ENCODE results near the gene TSKS. TPM values are rescaled to one million over a fixed set of nuclear protein-coding genes. Genes with fewer than 3 reads are reported as not detected.
"Not testable (repeated sequence)": the region's sequence is repeated elsewhere in the genome, so short reads cannot be mapped to it uniquely, and the experiment has no call there.

The TSKS gene
- polyA plus RNA-seq, 12 donors = 0.14 to 1.4 (median 0.50) TPM; not detected in 2

GRCh38 chr19:49767381-49767780 is 4.3 kb upstream of the TSKS start:
- DNase-seq = no peak

GRCh38 chr19:49766930-49767299 is 3.8 kb upstream of the TSKS start, which contains the start of gene AP2A1:
Gene AP2A1 (plus strand): TSS chr19:49767001. CDS start chr19:49767134, 133 bp downstream.
- DNase-seq = no peak

GRCh38 chr19:49766007-49766929 is 3.2 kb upstream of the TSKS start:
- peak; percentile 100 for DNase-seq

- DNase-seq = no peak
Observed at GRCh38 chr19:49764341-49764740, 1.2 kb upstream of the TSKS start.

- DNase-seq = peak; percentile 44
Observed at GRCh38 chr19:49761625-49762311, 1.3 kb downstream of the TSKS start.

GRCh38 chr19:49761249-49761624 is 1.9 kb downstream of the TSKS start:
- no peak for DNase-seq

GRCh38 chr19:49758292-49758691 is 4.8 kb downstream of the TSKS start:
- no peak for DNase-seq

GRCh38 chr19:49755956-49756355 is 7.2 kb downstream of the TSKS start:
- no peak for DNase-seq

- DNase-seq = no peak
Observed at GRCh38 chr19:49752701-49753100, 10.4 kb downstream of the TSKS start.

- no peak for DNase-seq
Observed at GRCh38 chr19:49749771-49750170, 13.3 kb downstream of the TSKS start.

GRCh38 chr19:49749055-49749716 is 13.9 kb downstream of the TSKS start:
- DNase-seq = no peak

GRCh38 chr19:49746206-49746958 is 16.7 kb downstream of the TSKS start:
- no peak for DNase-seq

GRCh38 chr19:49744946-49745381 is 18.1 kb downstream of the TSKS start:
- no peak for DNase-seq

- DNase-seq = no peak
Observed at GRCh38 chr19:49741210-49741844, 21.8 kb downstream of the TSKS start.

GRCh38 chr19:49739933-49740332 is 23.2 kb downstream of the TSKS start:
- DNase-seq = no peak

- no peak for DNase-seq
Observed at GRCh38 chr19:49739098-49739497, 24.0 kb downstream of the TSKS start.

- DNase-seq = no peak
Observed at GRCh38 chr19:49738268-49738667, 24.8 kb downstream of the TSKS start.

- no peak for DNase-seq
Observed at GRCh38 chr19:49730166-49730565, 32.9 kb downstream of the TSKS start.

GRCh38 chr19:49727217-49728030 is 35.7 kb downstream of the TSKS start:
- no peak for DNase-seq

- DNase-seq = not testable (repeated sequence)
Observed at GRCh38 chr19:49719420-49719819, 43.7 kb downstream of the TSKS start.

All from muscle of arm (tissue), 12 donors.